Measurements from ENCODE around the gene HMGN2. TPM values are rescaled to one million over a fixed set of nuclear protein-coding genes. Genes with fewer than 3 reads are reported as not detected.

HMGN2 gene
- total RNA-seq, 1 donor from 2014 or later = 479 TPM

GRCh38 chr1:26440259-26440658, 32.0 kb upstream of the HMGN2 start:
- no peak overlapping the region for H3K4me3 ChIP-seq (ENCODE audit: low read depth, low read length)
- TF ChIP-seq, protein P1, sequence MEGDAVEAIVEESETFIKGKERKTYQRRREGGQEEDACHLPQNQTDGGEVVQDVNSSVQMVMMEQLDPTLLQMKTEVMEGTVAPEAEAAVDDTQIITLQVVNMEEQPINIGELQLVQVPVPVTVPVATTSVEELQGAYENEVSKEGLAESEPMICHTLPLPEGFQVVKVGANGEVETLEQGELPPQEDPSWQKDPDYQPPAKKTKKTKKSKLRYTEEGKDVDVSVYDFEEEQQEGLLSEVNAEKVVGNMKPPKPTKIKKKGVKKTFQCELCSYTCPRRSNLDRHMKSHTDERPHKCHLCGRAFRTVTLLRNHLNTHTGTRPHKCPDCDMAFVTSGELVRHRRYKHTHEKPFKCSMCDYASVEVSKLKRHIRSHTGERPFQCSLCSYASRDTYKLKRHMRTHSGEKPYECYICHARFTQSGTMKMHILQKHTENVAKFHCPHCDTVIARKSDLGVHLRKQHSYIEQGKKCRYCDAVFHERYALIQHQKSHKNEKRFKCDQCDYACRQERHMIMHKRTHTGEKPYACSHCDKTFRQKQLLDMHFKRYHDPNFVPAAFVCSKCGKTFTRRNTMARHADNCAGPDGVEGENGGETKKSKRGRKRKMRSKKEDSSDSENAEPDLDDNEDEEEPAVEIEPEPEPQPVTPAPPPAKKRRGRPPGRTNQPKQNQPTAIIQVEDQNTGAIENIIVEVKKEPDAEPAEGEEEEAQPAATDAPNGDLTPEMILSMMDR (conservative IDR thresholded peaks at IDR 0.05; ENCODE audit: low read depth, low read length) = no peak
- DNase-seq (ENCODE audit: low read depth) = no peak

DNA sequence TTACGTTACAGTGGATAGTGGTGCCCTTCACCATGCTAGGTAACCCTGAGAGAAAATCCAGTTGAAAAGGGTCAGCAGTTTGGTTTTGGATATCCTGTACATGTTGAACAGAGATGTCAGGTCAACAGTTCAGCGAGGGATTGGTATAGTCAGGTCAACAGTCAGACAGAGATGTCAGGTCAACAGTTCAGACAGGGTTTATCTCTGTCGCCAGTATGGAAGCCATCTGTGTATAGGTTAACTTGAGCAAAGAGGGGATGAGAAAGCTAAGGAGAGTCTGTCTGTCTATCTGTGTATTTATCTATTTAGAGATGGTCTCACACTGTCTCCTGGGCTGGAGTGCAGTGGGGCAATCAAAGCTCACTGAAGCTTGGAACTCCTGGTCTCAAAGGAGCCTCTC, 22.4 kb upstream of the HMGN2 start:
- DNase-seq (ENCODE audit: low read depth) = no peak
- TF ChIP-seq, protein P1 (conservative IDR thresholded peaks at IDR 0.05; ENCODE audit: low read depth, low read length) = no peak
- H3K4me3 ChIP-seq (ENCODE audit: low read depth, low read length) = no peak overlapping the region

DNA sequence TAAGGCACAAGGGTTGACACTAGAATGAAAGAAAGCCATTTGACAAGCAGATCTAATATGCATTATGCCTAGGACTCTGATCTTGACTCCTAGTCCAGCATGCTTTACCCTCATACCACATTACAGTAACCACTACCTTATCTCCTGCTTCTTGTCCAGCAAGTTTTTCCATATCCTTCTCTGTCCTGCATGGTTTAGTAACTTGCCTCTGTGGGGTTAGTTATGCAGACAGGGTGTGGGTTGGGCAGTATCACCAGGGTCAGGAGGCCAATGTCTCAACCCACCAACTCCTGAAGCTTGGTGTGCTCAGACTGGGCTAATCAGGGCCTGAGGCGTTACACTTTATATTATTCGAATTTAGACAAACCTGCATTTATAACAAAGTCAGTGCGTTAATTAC, 21.3 kb upstream of the HMGN2 start:
- TF ChIP-seq, protein P1 (conservative IDR thresholded peaks at IDR 0.05; ENCODE audit: low read depth, low read length) = no peak
- no peak for DNase-seq (ENCODE audit: low read depth)
- no peak overlapping the region for H3K4me3 ChIP-seq (ENCODE audit: low read depth, low read length)

DNA sequence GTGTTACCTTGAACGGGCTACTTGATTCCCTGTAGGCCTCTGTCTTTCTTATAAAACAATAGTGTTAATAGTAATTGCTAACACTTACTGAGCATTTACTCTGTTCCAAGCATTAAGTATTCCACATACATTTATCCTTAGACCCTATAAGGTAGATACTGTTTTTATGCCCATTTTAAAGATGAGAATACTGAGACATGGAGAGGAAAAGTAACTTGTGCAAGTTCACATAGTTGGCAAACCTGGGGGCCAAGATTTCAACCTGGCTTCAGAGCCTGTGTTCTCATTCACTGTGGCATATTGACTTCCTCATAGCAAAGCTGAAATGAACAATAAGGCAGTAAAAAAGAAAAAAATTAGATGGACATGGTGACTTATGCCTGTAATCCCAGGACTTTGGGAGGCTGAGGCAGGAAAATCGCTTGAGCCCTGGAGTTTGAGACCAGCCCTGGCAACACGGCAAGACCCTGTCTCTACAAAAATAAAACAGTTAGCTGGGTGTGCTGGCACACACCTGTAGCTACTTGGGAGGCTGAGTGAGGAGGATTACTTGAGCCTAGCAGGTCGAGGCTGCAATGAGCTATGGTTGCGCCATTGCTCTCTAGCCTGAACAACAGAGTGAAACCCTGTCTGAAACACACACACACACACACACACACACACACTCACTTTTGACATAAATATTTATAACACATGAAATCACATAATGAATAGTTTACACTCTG, 19.6 kb upstream of the HMGN2 start:
- no peak overlapping the region for H3K4me3 ChIP-seq (ENCODE audit: low read depth, low read length)
- TF ChIP-seq, protein P1 (conservative IDR thresholded peaks at IDR 0.05; ENCODE audit: low read depth, low read length) = no peak
- no peak for DNase-seq (ENCODE audit: low read depth)

GRCh38 chr1:26459148-26459547, 13.1 kb upstream of the HMGN2 start:
- TF ChIP-seq, protein P1 (conservative IDR thresholded peaks at IDR 0.05; ENCODE audit: low read depth, low read length) = no peak
- DNase-seq (ENCODE audit: low read depth) = no peak
- H3K4me3 ChIP-seq (ENCODE audit: low read depth, low read length) = no peak overlapping the region

GRCh38 chr1:26459573-26460031, 12.6 kb upstream of the HMGN2 start:
- DNase-seq (ENCODE audit: low read depth) = no peak
- TF ChIP-seq, protein P1 (conservative IDR thresholded peaks at IDR 0.05; ENCODE audit: low read depth, low read length) = no peak
- no peak overlapping the region for H3K4me3 ChIP-seq (ENCODE audit: low read depth, low read length)

DNA sequence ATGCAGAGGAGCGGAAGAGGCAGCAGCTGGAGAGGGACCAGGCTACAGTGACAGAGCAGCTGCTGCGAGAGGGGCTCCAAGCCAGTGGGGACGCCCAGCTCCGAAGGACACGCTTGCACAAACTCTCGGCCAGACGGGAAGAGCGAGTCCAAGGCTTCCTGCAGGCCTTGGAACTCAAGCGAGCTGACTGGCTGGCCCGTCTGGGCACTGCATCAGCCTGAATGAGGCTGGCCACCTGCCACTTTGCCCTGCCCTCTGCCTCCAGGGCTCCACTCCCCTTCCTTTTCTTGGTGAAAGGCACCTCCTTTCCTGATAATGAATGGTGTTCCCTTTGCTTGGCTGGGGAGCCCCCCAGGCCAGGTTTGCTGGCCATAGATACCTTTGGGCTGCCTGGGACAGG, 3.3 kb upstream of the HMGN2 start:
- H3K4me3 ChIP-seq (ENCODE audit: low read depth, low read length) = no peak overlapping the region
- DNase-seq (ENCODE audit: low read depth) = no peak
- TF ChIP-seq, protein P1 (conservative IDR thresholded peaks at IDR 0.05; ENCODE audit: low read depth, low read length) = no peak

All from epithelial cell of proximal tubule (primary cell).